MCF 10A (cell line): ENCODE results near the gene GULP1. TPM values are rescaled to one million over a fixed set of nuclear protein-coding genes. Genes with fewer than 3 reads are reported as not detected.

ENCODE experiments used
- BruUV-seq: library from RNA; stranded (reverse); fragments of 400-500 nt; replicated peaks from 2 replicates; lab custom pipeline; 2021; lab: Mats Ljungman, UMichigan
- CTCF ChIA-PET: fragments of 300-600 bp; sonication (Branson Sonifier 250); formaldehyde crosslinking; extraction: SDS; loops from one replicate; lab custom pipeline; 2021; ENCODE audit warnings: antibody characterized with exemption, inconsistent platforms; lab: Yijun Ruan, JAX
- POLR2A ChIA-PET: fragments of 300-600, 350-650 bp; sonication (Branson Sonifier 250); formaldehyde crosslinking; extraction: SDS; loops from one replicate; lab custom pipeline; 2020; ENCODE audit warnings: antibody characterized with exemption, inconsistent platforms; lab: Yijun Ruan, JAX
- DNase-seq: peaks from one replicate; pipeline ENCODE4 v3.0.0-alpha.2; 2018; ENCODE audit not compliant: unreplicated experiment
- H3K27ac Mint-ChIP-seq: one replicate; pipeline ENCODE4 v1.8.0; 2022; ENCODE audit warnings: mild to moderate bottlenecking, low read depth, mixed read lengths; ENCODE audit not compliant: unreplicated experiment
- H3K27me3 Mint-ChIP-seq: one replicate; pipeline ENCODE4 v1.8.0; 2022; ENCODE audit warnings: mixed read lengths; ENCODE audit not compliant: insufficient read depth, unreplicated experiment
- H3K36me3 Mint-ChIP-seq: one replicate; pipeline ENCODE4 v1.8.0; 2022; ENCODE audit warnings: mild to moderate bottlenecking, moderate library complexity, mixed read lengths; ENCODE audit not compliant: insufficient read depth, unreplicated experiment
- H3K4me1 Mint-ChIP-seq: one replicate; pipeline ENCODE4 v1.8.0; 2022; ENCODE audit warnings: mixed read lengths; ENCODE audit not compliant: insufficient read depth, unreplicated experiment
- H3K4me3 Mint-ChIP-seq: one replicate; pipeline ENCODE4 v1.8.0; 2022; ENCODE audit warnings: mild to moderate bottlenecking, moderate library complexity, mixed read lengths; ENCODE audit not compliant: unreplicated experiment
- H3K9me3 Mint-ChIP-seq: one replicate; pipeline ENCODE4 v1.8.0; 2022; ENCODE audit warnings: mixed read lengths; ENCODE audit not compliant: unreplicated experiment
- CTCF ChIP-seq: fragments of 200-600 bp; IDR thresholded peaks from one replicate; pipeline ENCODE4 v1.8.0; 2022; ENCODE audit warnings: antibody characterized with exemption, mild to moderate bottlenecking; ENCODE audit not compliant: unreplicated experiment
- intact Hi-C: fragments of 100-400 bp; cut with micrococcal nuclease; formaldehyde crosslinking; loops from 2 replicates; pipeline ENCODE4 v1.14.1; 2022
- total RNA-seq: library from RNA; stranded (reverse); gene quantifications from 2 replicates; pipeline ENCODE4 v1.2.3, GENCODE V29; 2022

Gene GULP1
- total RNA-seq, 1 experiment from 2014 or later, result 4.2 TPM

DNA sequence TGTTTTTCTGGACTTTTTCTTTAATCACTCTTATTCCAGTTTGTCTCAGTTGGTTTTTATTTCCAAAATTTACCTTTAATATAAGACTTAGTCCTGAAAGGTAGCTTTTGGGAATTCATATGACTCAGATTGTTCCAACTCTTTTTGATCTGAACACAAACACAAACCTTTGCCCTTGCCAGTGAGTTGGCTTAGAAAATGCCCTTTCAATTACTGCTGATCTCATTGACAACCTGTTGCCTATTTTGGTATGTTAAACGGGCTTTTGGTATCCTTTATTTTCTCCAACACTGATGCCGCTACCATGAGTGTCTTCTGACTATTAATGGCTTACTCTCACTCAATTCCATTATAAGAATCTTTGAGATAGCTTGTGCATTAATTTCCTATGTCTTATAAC is 143.4 kb downstream of the GULP1 start:
- no peak for DNase-seq
- no peak overlapping the region for H3K27ac Mint-ChIP-seq
- ChIA-PET CTCF (interaction anchor here (0.6 to 1.2 kb wide), 3 partner anchors 28 to 478 kb away, joined by 3 to 4 read pairs (median 3); no protein-coding TSS in a partner anchor), POLR2A (no interaction called here)
- H3K27me3 Mint-ChIP-seq, result no peaks in the 10 kb centered on the region
- TF ChIP-seq CTCF, result no peak
- intact Hi-C loops, result no loop called here
- H3K9me3 Mint-ChIP-seq, result peaks cover 7% of the 10 kb centered on the region
- no TSS peak for BruUV-seq
- H3K4me1 Mint-ChIP-seq, result no peaks in the 10 kb centered on the region
- no peaks in the 10 kb centered on the region for H3K36me3 Mint-ChIP-seq
- H3K4me3 Mint-ChIP-seq, result no peak overlapping the region

- no peak overlapping the region for H3K27ac Mint-ChIP-seq
- no TSS peak for BruUV-seq
- no peak for DNase-seq
- intact Hi-C loops, result no loop called here
- H3K4me3 Mint-ChIP-seq, result no peak overlapping the region
- H3K9me3 Mint-ChIP-seq, result peaks cover 7% of the 10 kb centered on the region
- CTCF ChIA-PET, result interaction anchor here (1.2 kb wide), 1 partner anchor 706 kb away, joined by 3 read pairs; no protein-coding TSS in a partner anchor
- H3K4me1 Mint-ChIP-seq, result no peaks in the 10 kb centered on the region
- TF ChIP-seq CTCF, result no peak
- POLR2A ChIA-PET, result interaction anchor here (1.4 kb wide), 1 partner anchor 25 kb away, joined by 4 read pairs; no protein-coding TSS in a partner anchor
- H3K27me3 Mint-ChIP-seq, result no peaks in the 10 kb centered on the region
- no peaks in the 10 kb centered on the region for H3K36me3 Mint-ChIP-seq
Measured at GRCh38 chr2:188437537-188437936, 145.9 kb downstream of the GULP1 start.

DNA sequence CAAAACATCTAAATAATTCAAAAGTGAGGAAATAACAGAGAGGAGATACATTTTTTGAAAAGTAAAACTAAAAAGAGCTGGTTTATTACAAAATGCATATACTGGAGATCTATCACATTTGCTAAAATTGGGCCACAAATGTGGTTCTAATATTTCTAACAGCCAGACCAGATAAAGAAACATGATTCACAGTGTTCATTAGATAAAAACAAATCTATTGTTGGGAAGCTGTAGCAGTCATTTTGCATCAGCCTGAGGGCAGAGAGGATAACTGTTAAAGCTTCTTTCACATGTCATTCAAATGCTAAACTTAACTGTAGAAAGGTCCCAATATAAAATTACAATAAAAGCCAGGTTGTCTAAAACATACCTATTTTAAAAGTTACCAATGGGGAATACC is 148.3 kb downstream of the GULP1 start:
- Mint-ChIP-seq H3K4me1 (no peaks in the 10 kb centered on the region), H3K4me3 (no peak overlapping the region), H3K27me3 (no peaks in the 10 kb centered on the region), H3K27ac (no peak overlapping the region), H3K36me3 (no peaks in the 10 kb centered on the region), H3K9me3 (peaks cover 7% of the 10 kb centered on the region)
- intact Hi-C loops, result no loop called here
- no peak for DNase-seq
- ChIA-PET POLR2A (no interaction called here), CTCF (no interaction called here)
- TF ChIP-seq CTCF, result no peak
- no TSS peak for BruUV-seq

DNA sequence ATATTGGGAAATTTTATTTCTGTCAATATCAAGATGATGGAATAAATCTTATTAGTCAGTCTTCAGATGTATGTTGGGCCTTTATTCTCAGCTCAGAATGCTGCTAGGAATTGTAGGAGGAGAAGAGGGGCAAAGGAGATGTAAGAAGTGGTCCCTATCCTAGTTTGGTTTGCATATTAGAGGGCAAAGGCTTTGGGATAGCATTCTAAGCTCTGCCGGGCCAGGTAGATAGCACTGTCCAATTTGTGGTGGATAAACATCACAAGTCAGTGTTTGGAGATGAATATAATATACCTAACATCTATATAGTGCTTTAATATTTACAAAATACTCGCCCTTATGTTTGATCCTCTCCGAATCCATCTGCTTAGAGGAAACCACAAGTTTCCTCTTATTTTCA is 149.2 kb downstream of the GULP1 start:
- H3K27ac Mint-ChIP-seq, result no peak overlapping the region
- POLR2A ChIA-PET, result no interaction called here
- H3K36me3 Mint-ChIP-seq, result no peaks in the 10 kb centered on the region
- no peaks in the 10 kb centered on the region for H3K4me1 Mint-ChIP-seq
- CTCF ChIA-PET, result no interaction called here
- intact Hi-C loops, result no loop called here
- H3K4me3 Mint-ChIP-seq, result no peak overlapping the region
- H3K27me3 Mint-ChIP-seq, result no peaks in the 10 kb centered on the region
- H3K9me3 Mint-ChIP-seq, result peaks cover 7% of the 10 kb centered on the region
- no TSS peak for BruUV-seq
- no peak for DNase-seq
- TF ChIP-seq CTCF, result no peak
